NCI-H345 treated with DMSO at 0.1 percent for 48 hours (cell line): Measurements from ENCODE around the gene RAB20.
A peak's percentile ranks its signal among the peaks of the same experiment; 100 is the strongest.

ENCODE experiments used
- DNase-seq: peaks from one replicate; lab custom pipeline; 2025; ENCODE audit not compliant: unreplicated experiment; lab: John Stamatoyannopoulos, UW

Gene RAB20

DNA sequence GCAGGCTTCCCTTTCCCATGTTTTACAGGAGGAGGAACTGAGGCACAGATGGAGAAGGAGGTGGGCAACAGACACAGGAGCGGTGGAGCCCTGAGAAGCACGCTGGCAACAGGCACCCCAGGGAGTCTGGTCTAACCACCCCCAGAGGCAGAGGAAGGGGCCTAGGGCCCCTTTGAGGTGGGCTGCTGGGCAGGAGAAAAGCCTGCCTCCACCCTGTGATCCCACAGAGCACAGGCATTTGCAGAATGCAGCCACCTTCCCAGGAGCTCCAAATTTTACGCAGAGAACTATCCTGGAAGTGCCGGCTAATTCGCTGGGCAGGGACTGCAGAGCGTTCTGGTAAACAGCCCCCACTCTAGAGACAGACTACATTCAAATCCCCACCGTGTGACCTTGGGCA, 30.4 kb downstream of the RAB20 start:
- no peak for DNase-seq

DNA sequence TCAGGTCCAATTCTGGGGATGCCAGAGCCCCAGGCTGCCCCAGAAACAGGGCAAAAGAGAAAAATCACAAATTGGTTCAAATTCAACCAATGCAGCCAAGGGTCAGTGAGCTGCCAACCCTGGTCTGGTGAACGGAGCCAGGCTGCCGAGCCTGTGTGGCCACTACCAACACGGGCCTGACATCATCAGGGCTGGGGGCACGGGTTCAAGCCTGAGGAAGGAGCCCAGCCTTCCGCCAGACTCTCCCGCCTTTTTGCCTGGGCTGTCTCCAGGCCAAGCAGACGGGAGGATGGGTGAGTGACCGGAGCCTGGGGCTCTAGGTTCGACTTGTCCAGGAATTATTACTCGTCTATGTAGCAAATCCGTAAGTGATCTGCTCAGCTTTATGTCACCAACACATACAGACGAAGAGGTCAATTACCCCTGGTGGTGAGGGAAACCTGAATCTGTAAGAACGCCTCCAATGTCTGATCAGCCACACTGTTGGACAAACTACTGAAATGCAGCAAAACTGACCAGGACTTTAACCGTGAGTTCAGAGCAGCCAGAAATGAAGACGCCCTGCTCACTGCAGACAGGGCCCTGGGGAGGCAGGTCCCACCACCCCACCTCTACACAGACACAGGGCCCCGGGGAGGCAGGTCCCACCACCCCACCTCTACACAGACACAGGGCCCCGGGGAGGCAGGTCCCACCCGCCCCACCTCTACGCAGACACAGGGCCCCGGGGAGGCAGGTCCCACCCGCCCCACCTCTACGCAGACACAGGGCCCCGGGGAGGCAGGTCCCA, 31.8 kb downstream of the RAB20 start:
- DNase-seq = no peak

GRCh38 chr13:110528911-110529310, 32.6 kb downstream of the RAB20 start:
- no peak for DNase-seq

- DNase-seq = no peak
Measured at GRCh38 chr13:110528371-110528770, 33.2 kb downstream of the RAB20 start.

GRCh38 chr13:110525328-110526319, 35.9 kb downstream of the RAB20 start:
- peak; percentile 92 for DNase-seq

GRCh38 chr13:110524541-110525257, 36.8 kb downstream of the RAB20 start:
- peak; percentile 37 for DNase-seq

DNA sequence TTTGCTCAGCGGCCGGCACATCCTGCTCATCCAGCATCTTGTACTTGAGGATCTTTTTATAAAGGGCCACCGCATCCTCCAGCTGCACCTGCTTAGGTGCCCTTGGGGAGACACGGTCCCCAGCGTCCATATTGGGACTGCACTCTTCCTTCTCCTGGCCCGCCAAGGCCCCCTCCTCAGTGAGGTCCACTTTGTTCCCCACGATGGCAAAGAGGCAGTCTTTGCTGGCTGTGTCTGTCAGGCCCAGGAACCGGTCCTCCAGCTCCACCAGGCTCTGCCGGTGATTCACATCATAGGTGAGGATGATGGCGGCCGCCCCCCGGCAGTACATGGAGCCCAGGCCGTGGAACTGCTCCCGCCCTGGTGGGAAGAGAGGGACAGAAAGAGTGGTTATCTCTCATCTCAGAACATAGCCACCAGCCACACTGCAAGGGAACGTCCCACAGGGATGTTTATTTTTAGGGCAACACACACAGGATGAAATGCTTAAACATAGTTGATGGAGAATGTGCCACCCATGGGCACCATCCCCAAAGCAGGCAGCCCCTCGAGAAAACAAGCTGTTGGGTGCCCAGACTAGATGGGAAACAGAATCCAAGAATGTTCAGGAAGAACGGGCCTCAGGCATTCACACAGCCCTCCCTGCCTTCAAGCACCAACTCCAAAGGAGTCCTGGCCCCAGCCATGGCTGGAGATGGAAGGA, 37.5 kb downstream of the RAB20 start:
- no peak for DNase-seq

GRCh38 chr13:110523180-110523579, 38.3 kb downstream of the RAB20 start:
- no peak for DNase-seq

DNA sequence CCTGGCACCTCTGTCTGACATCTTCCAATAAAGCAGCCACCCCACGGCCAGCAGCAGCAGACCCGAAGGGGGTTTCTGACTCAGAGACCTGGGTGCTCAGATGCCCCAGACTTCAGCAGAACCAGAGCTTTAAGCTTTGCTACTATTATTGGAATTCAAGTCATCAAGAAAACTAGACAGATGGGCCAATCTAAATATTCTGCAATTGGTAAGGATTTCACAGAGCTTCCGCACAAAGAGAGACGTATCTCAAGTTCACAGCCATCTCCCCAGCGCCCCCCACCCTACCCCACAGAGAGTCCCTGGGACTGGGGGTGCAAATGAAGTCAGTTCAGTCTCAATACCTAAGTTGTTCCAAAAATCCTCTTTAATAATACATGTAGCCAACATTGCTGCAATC, 38.8 kb downstream of the RAB20 start:
- DNase-seq = no peak

- no peak for DNase-seq
Measured at GRCh38 chr13:110521946-110522345, 39.6 kb downstream of the RAB20 start.

- peak; percentile 14 for DNase-seq
Measured at GRCh38 chr13:110521296-110521680, 40.2 kb downstream of the RAB20 start.

- DNase-seq = no peak
Measured at GRCh38 chr13:110520431-110521295, 40.9 kb downstream of the RAB20 start.

DNA sequence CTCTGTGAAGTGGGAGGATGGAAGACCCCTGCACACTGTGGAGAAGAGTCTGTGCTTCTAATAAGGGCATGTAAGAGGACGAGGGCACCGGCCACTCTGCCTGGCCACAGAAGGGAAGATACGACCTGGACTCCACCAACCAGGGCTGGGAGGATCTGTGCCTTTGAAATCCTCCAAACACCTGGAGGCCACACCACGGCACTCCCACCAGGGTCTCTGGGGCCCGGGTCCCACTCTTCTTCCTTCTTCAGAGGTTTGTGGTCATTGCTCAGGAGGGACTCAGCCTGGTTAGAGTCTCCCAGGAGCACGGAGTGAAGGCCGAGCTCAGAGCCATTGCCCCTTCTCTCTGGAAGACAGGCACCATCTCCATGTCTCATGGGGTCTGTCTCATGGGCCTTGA, 42.0 kb downstream of the RAB20 start:
- DNase-seq = no peak

- DNase-seq = no peak
Measured at GRCh38 chr13:110519046-110519445, 42.5 kb downstream of the RAB20 start.

DNA sequence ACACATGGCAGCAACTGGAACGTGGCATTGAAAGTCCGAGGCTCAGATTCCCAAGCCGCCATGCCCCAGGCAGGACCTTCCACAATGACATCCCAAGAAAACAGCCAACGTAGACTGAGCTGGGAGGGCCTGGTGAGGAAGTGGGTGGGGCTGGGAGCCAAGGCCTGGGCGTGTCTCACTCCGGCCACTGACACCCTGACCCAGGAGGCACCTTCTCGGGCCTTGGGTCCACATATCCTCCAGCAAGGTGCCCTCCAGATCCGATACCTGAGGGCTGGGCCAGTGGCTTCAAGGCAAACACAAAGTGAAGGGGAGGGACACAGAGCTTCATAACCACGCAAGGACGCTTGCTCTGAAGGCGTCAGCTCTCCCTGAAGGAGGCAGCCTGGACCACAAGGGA, 43.0 kb downstream of the RAB20 start:
- no peak for DNase-seq

GRCh38 chr13:110518226-110518525, 43.3 kb downstream of the RAB20 start:
- no peak for DNase-seq

DNA sequence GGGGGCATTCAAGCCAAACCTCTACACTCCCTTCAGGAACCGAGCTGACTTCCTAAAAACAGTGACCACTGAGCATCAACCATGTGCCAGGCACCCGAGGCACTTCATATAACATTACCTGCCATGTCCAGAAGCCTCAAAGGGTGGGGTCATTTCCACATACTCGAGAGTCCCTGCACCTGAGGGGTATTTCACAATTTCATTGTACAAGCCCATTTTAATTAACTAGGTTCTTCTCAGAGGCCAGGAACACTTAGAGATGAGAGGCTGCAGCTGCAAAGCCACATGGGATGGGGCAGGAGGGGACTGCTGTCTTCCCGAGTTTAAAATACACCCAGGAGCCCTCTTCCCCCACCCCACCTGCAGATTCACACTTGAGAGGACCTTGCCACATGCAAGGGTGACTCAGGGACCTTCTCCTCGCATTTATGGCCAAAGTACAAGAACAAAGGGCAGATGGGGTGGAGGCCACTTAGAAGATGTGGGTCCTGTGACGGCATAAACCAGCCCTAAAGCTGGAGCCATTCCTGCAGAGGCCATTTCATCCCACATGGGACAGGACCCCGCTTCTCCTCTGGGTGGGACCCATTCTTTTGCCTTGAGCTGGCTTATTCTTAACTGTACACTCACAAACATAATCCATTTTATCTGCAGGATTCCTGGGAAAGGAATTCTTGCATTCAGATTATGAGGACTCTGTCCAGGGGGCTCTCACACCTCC, 43.9 kb downstream of the RAB20 start:
- no peak for DNase-seq

- no peak for DNase-seq
Measured at GRCh38 chr13:110516500-110516899, 45.0 kb downstream of the RAB20 start.

DNA sequence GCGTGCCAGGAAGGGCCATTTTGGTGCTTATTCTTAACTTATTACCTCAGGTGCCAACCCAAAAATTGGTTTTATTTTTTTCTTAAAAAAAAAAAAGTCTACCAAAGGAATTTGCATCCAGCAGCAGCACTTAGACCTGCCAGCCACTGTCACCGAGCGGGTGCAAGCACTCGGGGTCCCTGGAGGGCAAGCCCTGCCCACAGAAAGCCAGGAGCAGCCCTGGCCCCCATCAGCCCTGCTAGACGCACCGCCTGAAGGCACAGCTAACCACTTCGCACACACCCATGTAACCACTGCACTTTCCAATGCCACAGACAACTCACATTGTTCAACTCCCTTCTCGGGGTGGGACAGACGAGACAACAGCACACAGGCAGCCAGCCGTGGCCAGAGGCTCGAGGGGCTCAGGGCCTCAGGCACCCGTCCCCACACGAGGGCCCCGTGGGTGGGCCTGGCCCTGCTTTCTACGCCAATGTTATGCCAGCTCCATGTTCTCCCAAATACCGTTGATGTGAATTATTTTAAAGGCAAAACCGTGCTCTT, 49.3 kb downstream of the RAB20 start:
- DNase-seq = no peak
